Amygdala (tissue), 56 donors: ENCODE measurements around the gene ZNF277.

Experiments used
- DNase-seq, 56 donors: peaks; one replicate each; lab custom pipeline; 2025; lab: John Stamatoyannopoulos, UW

ZNF277 gene

GRCh38 chr7:112336936-112337576, 130.6 kb downstream of the ZNF277 start:
- DNase-seq: no peak

- DNase-seq: no peak
Measured at GRCh38 chr7:112337892-112338291, 131.4 kb downstream of the ZNF277 start.

GRCh38 chr7:112338786-112339185, 132.3 kb downstream of the ZNF277 start:
- DNase-seq: no peak

DNA sequence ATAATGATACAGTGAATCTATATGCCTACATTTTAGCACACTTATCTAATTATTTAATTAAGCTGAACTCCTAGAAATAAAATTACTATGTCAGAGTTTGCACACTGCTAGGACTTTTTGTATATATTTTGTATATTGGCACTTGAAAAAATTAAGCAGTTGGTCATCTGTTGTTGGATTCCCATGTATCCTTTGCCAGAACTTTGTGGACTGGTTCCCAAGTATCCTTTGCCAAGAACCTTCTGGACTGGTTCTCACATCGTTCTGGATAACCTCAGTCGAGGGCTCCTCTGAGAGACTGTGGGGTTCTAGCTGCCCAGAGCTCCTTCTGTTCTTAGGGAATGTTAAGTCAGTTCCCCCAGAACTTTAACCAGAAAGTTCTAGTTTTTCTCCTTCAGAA, 135.0 kb downstream of the ZNF277 start:
- no peak for DNase-seq

DNA sequence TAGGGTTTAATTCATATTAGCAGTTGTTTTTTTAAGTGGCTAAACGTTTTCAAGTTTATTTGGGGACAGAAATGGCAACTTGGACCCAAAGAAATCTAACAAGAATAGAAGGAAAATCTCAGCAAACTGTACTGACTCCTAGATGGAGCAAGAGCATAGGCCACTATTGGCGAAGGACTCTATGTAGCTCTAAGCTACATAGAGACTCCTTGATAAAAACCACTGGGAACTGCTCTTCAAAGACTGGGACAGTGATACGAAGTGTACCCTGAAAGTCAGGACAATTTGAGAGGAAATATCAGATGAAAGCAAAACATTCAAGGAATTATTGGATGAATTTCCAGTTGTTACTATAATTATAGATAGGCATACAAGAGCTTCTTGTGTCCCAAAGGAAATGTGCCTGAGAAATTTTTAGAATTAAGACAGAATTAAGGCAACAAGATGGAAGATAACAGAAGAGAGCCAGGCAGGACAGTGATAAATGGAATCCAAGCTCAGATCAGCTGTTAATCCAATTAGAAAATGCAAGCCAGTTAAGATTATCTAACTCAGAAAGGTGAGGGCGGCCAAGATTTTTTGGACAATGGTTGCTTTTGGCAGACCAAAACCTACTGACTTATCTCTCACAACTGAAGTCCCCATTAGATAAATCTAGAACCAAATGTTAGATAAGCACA, 140.0 kb downstream of the ZNF277 start:
- DNase-seq: no peak

DNA sequence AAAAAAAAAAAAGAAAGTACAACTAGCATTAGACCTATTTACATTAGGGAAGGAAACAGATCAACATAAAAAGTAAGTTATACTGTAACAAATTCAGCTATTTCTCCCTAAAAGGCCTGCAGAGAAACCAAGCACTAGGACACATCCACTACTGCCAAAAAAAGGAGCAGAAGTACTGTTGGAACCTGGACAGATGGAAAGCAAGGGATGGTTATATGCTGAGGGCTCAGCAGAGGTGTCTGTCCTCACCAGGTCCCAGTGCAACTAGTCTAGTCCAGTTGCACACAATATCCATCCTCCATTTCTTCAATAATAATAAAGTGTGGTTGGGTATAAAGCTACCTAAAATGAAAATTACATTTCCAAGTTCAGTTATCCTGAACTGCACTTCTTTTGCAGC, 140.6 kb downstream of the ZNF277 start:
- DNase-seq: no peak

DNA sequence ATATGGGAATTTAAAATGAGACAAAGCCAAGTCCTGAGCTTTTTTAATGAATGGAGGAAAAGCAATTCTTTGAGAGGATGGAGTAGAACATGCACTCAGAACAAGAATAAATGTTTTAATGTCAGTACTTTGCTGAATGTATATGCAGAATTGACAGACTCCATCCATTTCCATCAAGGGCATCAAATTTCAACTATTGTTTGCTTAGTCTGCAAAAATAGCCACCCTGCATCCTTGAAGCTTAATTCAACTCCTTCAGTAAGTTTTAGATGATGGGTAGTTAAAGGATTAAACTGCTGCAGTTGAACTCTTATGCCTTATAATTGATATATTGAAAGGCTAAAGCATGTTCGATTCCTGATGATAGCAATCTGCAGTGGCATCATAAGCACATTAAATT, 144.1 kb downstream of the ZNF277 start:
- no peak for DNase-seq

GRCh38 chr7:112356596-112356995, 150.1 kb downstream of the ZNF277 start:
- no peak for DNase-seq

GRCh38 chr7:112357136-112357535, 150.6 kb downstream of the ZNF277 start:
- DNase-seq: no peak

GRCh38 chr7:112358513-112358912, 152.0 kb downstream of the ZNF277 start:
- no peak for DNase-seq

- no peak for DNase-seq
Measured at GRCh38 chr7:112359086-112359485, 152.6 kb downstream of the ZNF277 start.

GRCh38 chr7:112360681-112361080, 154.2 kb downstream of the ZNF277 start:
- no peak for DNase-seq

DNA sequence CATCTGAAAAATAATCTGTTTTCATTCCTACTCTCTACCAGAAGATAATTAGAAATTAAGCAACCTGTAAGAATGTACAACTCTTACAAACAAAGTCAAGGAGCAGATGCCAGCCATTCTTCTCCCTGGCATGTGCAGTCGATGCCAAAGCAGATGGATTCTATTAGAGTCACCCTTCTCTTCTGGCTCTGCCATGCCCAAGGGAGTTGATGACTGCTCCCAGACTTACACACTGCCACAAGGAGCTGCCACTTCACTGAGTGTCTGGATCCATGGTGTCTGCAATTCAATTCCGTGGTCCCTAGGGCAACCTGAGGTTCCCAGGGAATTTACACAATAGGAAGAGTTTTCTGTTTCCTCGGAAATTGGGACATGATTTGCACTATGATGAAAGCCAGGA, 154.7 kb downstream of the ZNF277 start:
- DNase-seq: no peak

- no peak for DNase-seq
Measured at GRCh38 chr7:112362053-112362650, 155.7 kb downstream of the ZNF277 start.

DNA sequence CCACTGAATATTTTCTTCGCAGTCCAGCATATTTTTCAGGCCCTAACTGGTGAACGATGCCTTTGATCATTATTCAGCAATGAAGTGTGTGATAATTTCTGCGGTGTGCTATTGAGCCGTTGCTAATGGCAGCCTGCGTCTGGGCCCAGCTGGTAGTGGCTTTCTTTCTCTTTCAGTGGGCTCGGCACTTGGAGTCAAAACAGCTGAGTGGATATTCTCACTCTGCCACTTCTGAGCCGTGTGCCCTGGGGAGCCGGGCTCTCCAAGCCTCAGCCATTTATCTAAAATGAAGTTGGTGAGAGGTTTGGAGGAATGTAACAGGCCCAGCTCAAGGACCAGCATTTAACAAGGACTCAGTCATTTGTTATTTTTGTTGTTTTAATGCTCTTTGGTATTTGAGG, 156.2 kb downstream of the ZNF277 start:
- DNase-seq: peak in 2 of 56 donors; percentile 6 to 8

- DNase-seq: no peak
Measured at GRCh38 chr7:112364388-112364787, 157.9 kb downstream of the ZNF277 start.

DNA sequence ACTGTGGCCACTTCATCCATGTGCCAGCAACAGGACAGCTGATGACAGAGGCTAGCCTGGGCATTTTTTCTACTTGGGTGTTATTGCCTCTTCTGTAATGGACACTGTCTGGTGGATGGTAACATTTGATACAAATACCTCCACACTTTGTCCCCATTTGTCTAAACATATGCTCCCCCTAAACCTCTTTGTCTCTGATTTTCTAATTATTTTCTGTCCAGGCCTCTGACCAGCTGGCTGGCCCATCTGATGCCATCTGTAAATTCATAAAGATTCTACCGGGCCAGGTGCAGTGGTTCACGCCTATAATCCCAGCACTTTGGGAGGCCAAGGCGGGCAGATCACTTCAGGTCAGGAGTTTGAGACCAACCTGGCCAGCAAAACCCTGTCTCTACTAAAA, 159.1 kb downstream of the ZNF277 start:
- no peak for DNase-seq

DNA sequence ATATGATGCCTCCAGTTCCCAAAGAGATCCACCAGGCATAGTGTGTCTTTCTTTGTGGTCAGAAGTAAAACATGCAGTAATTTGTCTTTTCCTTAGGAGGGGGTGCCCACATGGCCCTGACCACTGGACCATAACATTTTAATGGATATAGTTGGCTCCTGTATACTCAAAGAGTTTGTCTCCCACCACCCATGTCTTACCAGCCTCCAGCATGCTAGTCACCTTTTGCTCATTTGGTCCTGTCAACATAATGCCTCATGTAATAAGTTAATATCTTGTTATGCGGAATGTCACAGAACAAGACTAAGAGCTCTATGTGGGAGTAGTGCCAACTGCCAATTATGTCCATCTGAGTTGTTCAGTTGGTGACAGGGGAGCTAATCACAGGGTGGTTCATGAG, 160.4 kb downstream of the ZNF277 start:
- no peak for DNase-seq

- DNase-seq: peak in 1 of 56 donors; percentile 20
Measured at GRCh38 chr7:112370436-112370835, 163.9 kb downstream of the ZNF277 start.

GRCh38 chr7:112371701-112372100, 165.2 kb downstream of the ZNF277 start:
- DNase-seq: no peak

DNA sequence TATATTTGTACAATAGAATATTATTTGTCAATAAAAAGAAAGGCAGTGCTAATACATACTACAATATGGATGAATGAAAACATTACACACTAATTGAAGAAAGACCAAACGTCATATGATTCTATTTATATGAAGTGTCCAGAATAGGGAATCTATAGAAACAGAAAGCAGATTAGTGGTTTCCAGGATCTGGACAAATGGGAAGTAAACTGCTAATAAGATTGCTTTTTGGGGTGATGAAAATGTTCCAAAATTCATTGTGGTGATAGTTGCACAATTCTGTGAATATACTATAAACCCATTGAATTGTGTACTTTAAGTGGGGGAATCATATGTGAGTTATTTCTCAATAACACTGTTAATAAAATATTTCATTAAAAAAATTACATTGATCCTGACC, 165.6 kb downstream of the ZNF277 start:
- no peak for DNase-seq

DNA sequence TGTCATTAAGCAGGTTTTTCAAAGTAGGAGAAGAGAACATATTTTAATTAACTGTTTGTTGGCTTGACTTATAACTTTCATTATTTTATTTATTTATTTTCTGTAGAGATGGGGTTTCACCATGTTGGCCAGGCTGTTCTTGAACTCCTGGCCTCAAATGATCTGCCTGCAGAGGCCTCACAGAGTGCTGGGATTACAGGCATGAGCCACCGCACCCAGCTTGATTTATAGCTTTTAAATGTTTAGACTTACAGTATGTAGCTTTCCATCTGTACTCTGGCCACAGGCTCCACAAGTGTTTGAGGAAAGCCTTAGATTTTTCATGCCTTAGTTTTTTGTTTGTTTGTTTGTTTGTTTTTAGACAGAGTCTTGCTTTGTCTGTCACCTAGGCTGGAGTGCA, 171.1 kb downstream of the ZNF277 start:
- no peak for DNase-seq
